ENCODE data around the gene ZSWIM8.

GRCh38 chr10:73827346-73828089 lies 42.1 kb downstream of the ZSWIM8 start:
- TF ChIP-seq POLR2A (IDR thresholded peaks at IDR 0.05; ENCODE audit: low read depth): no peak
- TF ChIP-seq, protein P1, sequence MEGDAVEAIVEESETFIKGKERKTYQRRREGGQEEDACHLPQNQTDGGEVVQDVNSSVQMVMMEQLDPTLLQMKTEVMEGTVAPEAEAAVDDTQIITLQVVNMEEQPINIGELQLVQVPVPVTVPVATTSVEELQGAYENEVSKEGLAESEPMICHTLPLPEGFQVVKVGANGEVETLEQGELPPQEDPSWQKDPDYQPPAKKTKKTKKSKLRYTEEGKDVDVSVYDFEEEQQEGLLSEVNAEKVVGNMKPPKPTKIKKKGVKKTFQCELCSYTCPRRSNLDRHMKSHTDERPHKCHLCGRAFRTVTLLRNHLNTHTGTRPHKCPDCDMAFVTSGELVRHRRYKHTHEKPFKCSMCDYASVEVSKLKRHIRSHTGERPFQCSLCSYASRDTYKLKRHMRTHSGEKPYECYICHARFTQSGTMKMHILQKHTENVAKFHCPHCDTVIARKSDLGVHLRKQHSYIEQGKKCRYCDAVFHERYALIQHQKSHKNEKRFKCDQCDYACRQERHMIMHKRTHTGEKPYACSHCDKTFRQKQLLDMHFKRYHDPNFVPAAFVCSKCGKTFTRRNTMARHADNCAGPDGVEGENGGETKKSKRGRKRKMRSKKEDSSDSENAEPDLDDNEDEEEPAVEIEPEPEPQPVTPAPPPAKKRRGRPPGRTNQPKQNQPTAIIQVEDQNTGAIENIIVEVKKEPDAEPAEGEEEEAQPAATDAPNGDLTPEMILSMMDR (IDR thresholded peaks at IDR 0.05): no peak

All from esophagus muscularis mucosa (tissue), 3 donors.